DMS153 treated with DMSO at 0.1 percent for 48 hours (cell line): ENCODE measurements around the gene NUDCD3.

Experiments
- DNase-seq: peaks from one replicate; lab custom pipeline; 2025; ENCODE audit not compliant: unreplicated experiment; lab: John Stamatoyannopoulos, UW

The NUDCD3 gene

GRCh38 chr7:44372560-44373417 is 117.7 kb downstream of the NUDCD3 start:
- no peak for DNase-seq

GRCh38 chr7:44368885-44369284 is 121.6 kb downstream of the NUDCD3 start:
- DNase-seq = no peak

- no peak for DNase-seq
Measured at GRCh38 chr7:44368455-44368854, 122.0 kb downstream of the NUDCD3 start.

GRCh38 chr7:44367475-44368043 is 122.9 kb downstream of the NUDCD3 start:
- no peak for DNase-seq

GRCh38 chr7:44366986-44367385 is 123.5 kb downstream of the NUDCD3 start:
- no peak for DNase-seq

GRCh38 chr7:44353668-44354067 is 136.8 kb downstream of the NUDCD3 start:
- no peak for DNase-seq

- no peak for DNase-seq
Measured at GRCh38 chr7:44348851-44349781, 141.3 kb downstream of the NUDCD3 start.

GRCh38 chr7:44348300-44348699 is 142.2 kb downstream of the NUDCD3 start:
- DNase-seq = no peak

- no peak for DNase-seq
Measured at GRCh38 chr7:44347546-44348114, 142.8 kb downstream of the NUDCD3 start.

GRCh38 chr7:44346063-44346462 is 144.4 kb downstream of the NUDCD3 start:
- no peak for DNase-seq

- DNase-seq = no peak
Measured at GRCh38 chr7:44341401-44341800, 149.1 kb downstream of the NUDCD3 start.

- no peak for DNase-seq
Measured at GRCh38 chr7:44338600-44338999, 151.9 kb downstream of the NUDCD3 start.

- DNase-seq = no peak
Measured at GRCh38 chr7:44336491-44336890, 154.0 kb downstream of the NUDCD3 start.

GRCh38 chr7:44335184-44335583 is 155.3 kb downstream of the NUDCD3 start:
- DNase-seq = no peak

GRCh38 chr7:44334734-44335097 is 155.7 kb downstream of the NUDCD3 start:
- no peak for DNase-seq

- no peak for DNase-seq
Measured at GRCh38 chr7:44333911-44334733, 156.3 kb downstream of the NUDCD3 start.

GRCh38 chr7:44331682-44332081 is 158.8 kb downstream of the NUDCD3 start:
- no peak for DNase-seq

- no peak for DNase-seq
Measured at GRCh38 chr7:44330331-44330730, 160.1 kb downstream of the NUDCD3 start.

- no peak for DNase-seq
Measured at GRCh38 chr7:44329888-44330287, 160.6 kb downstream of the NUDCD3 start.
